WTC11 (cell line): ENCODE data around the gene ETV6.

Source experiments
- CTCF ChIP-seq: fragments of 200-600 bp; IDR thresholded peaks from 2 replicates; pipeline ENCODE4 v1.8.0; 2022; ENCODE audit warnings: antibody characterized with exemption
- ELF4 ChIP-seq: sonication (generic); formaldehyde crosslinking; IDR thresholded peaks from 2 replicates; pipeline ENCODE4 v1.8.1; 2022; ENCODE audit warnings: low read depth, mild to moderate bottlenecking, moderate library complexity, missing genetic modification reagents
- ESRRA ChIP-seq: sonication (generic); formaldehyde crosslinking; IDR thresholded peaks from 2 replicates; pipeline ENCODE4 v1.8.1; 2022; ENCODE audit warnings: mild to moderate bottlenecking, missing genetic modification reagents, borderline replicate concordance
- FOXK1 ChIP-seq: sonication (generic); formaldehyde crosslinking; IDR thresholded peaks from 2 replicates; pipeline ENCODE4 v1.8.0; 2022; ENCODE audit warnings: mild to moderate bottlenecking, moderate library complexity, missing genetic modification reagents
- IRF2 ChIP-seq: sonication (generic); formaldehyde crosslinking; IDR thresholded peaks from 2 replicates; pipeline ENCODE4 v1.8.0; 2022; ENCODE audit warnings: low read depth, missing genetic modification reagents, borderline replicate concordance
- JUN ChIP-seq: sonication (generic); formaldehyde crosslinking; IDR thresholded peaks from 2 replicates; pipeline ENCODE4 v1.8.0; 2023; ENCODE audit warnings: mild to moderate bottlenecking, missing genetic modification reagents
- STAT6 ChIP-seq: sonication (generic); formaldehyde crosslinking; conservative IDR thresholded peaks from 2 replicates; pipeline ENCODE4 v1.8.1; 2023; ENCODE audit warnings: mild to moderate bottlenecking, low read depth, missing genetic modification reagents, moderate library complexity
- TEAD4 ChIP-seq: sonication (generic); formaldehyde crosslinking; IDR thresholded peaks from 2 replicates; pipeline ENCODE4 v1.8.0; 2022; ENCODE audit warnings: mild to moderate bottlenecking, missing genetic modification reagents
- ZNF317 ChIP-seq: sonication (generic); formaldehyde crosslinking; IDR thresholded peaks from 2 replicates; pipeline ENCODE4 v1.8.1; 2023; ENCODE audit warnings: low read depth, mild to moderate bottlenecking, moderate library complexity, missing genetic modification reagents, borderline replicate concordance
- ZNF423 ChIP-seq: fragments of 250-450 bp; sonication (Bioruptor Pico); IDR thresholded peaks from 2 replicates; pipeline ENCODE4 v2.1.2; 2022; ENCODE audit warnings: mild to moderate bottlenecking, moderate library complexity
- TF ChIP-seq, protein P1 (sequence below): sonication (generic); formaldehyde crosslinking; IDR thresholded peaks from 2 replicates; pipeline ENCODE4 v1.8.1; 2023; ENCODE audit warnings: mild to moderate bottlenecking, missing genetic modification reagents, borderline replicate concordance
- TF ChIP-seq, protein P2 (sequence below): sonication (generic); formaldehyde crosslinking; IDR thresholded peaks from 2 replicates; pipeline ENCODE4 v1.8.0; 2022; ENCODE audit warnings: mild to moderate bottlenecking, missing genetic modification reagents
- TF ChIP-seq, protein P3 (sequence below): sonication (generic); formaldehyde crosslinking; IDR thresholded peaks from 2 replicates; pipeline ENCODE4 v1.8.1; 2022; ENCODE audit warnings: low read depth, mild to moderate bottlenecking, moderate library complexity, missing genetic modification reagents, borderline replicate concordance
- TF ChIP-seq, protein P4 (sequence below): sonication (generic); formaldehyde crosslinking; IDR thresholded peaks from 2 replicates; pipeline ENCODE4 v1.8.1; 2023; ENCODE audit warnings: mild to moderate bottlenecking, missing genetic modification reagents, moderate library complexity

- TF ChIP-seq ZNF423 (no peak), STAT6 (CRISPR knock-in tag) (no peak), JUN (CRISPR knock-in tag) (no peak), CTCF (no peak), FOXK1 (CRISPR knock-in tag) (no peak), ESRRA (CRISPR knock-in tag) (no peak), IRF2 (CRISPR knock-in tag) (no peak), ZNF317 (CRISPR knock-in tag) (no peak), ELF4 (CRISPR knock-in tag) (no peak), TEAD4 (CRISPR knock-in tag) (no peak)
- TF ChIP-seq, protein P1, sequence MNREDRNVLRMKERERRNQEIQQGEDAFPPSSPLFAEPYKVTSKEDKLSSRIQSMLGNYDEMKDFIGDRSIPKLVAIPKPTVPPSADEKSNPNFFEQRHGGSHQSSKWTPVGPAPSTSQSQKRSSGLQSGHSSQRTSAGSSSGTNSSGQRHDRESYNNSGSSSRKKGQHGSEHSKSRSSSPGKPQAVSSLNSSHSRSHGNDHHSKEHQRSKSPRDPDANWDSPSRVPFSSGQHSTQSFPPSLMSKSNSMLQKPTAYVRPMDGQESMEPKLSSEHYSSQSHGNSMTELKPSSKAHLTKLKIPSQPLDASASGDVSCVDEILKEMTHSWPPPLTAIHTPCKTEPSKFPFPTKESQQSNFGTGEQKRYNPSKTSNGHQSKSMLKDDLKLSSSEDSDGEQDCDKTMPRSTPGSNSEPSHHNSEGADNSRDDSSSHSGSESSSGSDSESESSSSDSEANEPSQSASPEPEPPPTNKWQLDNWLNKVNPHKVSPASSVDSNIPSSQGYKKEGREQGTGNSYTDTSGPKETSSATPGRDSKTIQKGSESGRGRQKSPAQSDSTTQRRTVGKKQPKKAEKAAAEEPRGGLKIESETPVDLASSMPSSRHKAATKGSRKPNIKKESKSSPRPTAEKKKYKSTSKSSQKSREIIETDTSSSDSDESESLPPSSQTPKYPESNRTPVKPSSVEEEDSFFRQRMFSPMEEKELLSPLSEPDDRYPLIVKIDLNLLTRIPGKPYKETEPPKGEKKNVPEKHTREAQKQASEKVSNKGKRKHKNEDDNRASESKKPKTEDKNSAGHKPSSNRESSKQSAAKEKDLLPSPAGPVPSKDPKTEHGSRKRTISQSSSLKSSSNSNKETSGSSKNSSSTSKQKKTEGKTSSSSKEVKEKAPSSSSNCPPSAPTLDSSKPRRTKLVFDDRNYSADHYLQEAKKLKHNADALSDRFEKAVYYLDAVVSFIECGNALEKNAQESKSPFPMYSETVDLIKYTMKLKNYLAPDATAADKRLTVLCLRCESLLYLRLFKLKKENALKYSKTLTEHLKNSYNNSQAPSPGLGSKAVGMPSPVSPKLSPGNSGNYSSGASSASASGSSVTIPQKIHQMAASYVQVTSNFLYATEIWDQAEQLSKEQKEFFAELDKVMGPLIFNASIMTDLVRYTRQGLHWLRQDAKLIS (CRISPR knock-in tag), result no peak
- TF ChIP-seq, protein P2, sequence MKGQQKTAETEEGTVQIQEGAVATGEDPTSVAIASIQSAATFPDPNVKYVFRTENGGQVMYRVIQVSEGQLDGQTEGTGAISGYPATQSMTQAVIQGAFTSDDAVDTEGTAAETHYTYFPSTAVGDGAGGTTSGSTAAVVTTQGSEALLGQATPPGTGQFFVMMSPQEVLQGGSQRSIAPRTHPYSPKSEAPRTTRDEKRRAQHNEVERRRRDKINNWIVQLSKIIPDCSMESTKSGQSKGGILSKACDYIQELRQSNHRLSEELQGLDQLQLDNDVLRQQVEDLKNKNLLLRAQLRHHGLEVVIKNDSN (CRISPR knock-in tag), result no peak
- TF ChIP-seq, protein P3, sequence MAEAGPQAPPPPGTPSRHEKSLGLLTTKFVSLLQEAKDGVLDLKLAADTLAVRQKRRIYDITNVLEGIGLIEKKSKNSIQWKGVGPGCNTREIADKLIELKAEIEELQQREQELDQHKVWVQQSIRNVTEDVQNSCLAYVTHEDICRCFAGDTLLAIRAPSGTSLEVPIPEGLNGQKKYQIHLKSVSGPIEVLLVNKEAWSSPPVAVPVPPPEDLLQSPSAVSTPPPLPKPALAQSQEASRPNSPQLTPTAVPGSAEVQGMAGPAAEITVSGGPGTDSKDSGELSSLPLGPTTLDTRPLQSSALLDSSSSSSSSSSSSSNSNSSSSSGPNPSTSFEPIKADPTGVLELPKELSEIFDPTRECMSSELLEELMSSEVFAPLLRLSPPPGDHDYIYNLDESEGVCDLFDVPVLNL (CRISPR knock-in tag), result no peak
- TF ChIP-seq, protein P4, sequence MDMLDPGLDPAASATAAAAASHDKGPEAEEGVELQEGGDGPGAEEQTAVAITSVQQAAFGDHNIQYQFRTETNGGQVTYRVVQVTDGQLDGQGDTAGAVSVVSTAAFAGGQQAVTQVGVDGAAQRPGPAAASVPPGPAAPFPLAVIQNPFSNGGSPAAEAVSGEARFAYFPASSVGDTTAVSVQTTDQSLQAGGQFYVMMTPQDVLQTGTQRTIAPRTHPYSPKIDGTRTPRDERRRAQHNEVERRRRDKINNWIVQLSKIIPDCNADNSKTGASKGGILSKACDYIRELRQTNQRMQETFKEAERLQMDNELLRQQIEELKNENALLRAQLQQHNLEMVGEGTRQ (CRISPR knock-in tag), result no peak
Measured at GRCh38 chr12:11710431-11710830, 61.0 kb downstream of the ETV6 start.
